Measurements from ENCODE around the gene ZFP91.

ZFP91 gene

GRCh38 chr11:58609723-58610122, 30.9 kb downstream of the ZFP91 start:
- Histone ChIP-seq H3K79me2 (ENCODE audit: insufficient read depth, low read depth) (peaks cover 43% of the 10 kb centered on the region), H4K20me1 (ENCODE audit: insufficient read depth) (peaks cover 7% of the 10 kb centered on the region; the same call in 1 of the 2 replicates)

GRCh38 chr11:58613228-58613627, 34.4 kb downstream of the ZFP91 start:
- Histone ChIP-seq H3K4me3 (IDR thresholded peaks at IDR 0.05; ENCODE audit: insufficient read depth, low read depth, low read length) (no peak overlapping the region), H3K4me2 (no peak overlapping the region), H3K36me3 (ENCODE audit: insufficient read depth) (peaks cover 19% of the 10 kb centered on the region; the same call in 1 of the 2 replicates), H2AFZ (ENCODE audit: low read depth) (no peak overlapping the region), H3K27me3 (ENCODE audit: insufficient read depth, low read depth) (no peaks in the 10 kb centered on the region), H4K20me1 (ENCODE audit: insufficient read depth) (no peaks in the 10 kb centered on the region), H3K27ac (no peak overlapping the region), H3K9ac (no peak overlapping the region), H3K4me1 (ENCODE audit: low read depth, poor library complexity, severe bottlenecking) (no peaks in the 10 kb centered on the region), H3K79me2 (ENCODE audit: insufficient read depth, low read depth) (peaks cover 10% of the 10 kb centered on the region; the same call in 1 of the 2 replicates)
- TF ChIP-seq CTCF (conservative IDR thresholded peaks at IDR 0.05; ENCODE audit: low read depth, low read length), result no peak

More at GRCh38 chr11:58609723-58610122, 30.9 kb downstream of the ZFP91 start:
- no peak overlapping the region for H3K4me2 ChIP-seq
- no peak overlapping the region for H2AFZ ChIP-seq (ENCODE audit: low read depth)
- TF ChIP-seq CTCF (conservative IDR thresholded peaks at IDR 0.05; ENCODE audit: low read depth, low read length), result no peak
- no peaks in the 10 kb centered on the region for H3K27me3 ChIP-seq (ENCODE audit: insufficient read depth, low read depth)
- no peak overlapping the region for H3K4me3 ChIP-seq (IDR thresholded peaks at IDR 0.05; ENCODE audit: insufficient read depth, low read depth, low read length)
- peaks cover 15% of the 10 kb centered on the region; the same call in 1 of the 2 replicates for H3K36me3 ChIP-seq (ENCODE audit: insufficient read depth)
- H3K27ac ChIP-seq, result no peak overlapping the region
- no peaks in the 10 kb centered on the region for H3K4me1 ChIP-seq (ENCODE audit: low read depth, poor library complexity, severe bottlenecking)
- H3K9ac ChIP-seq, result no peak overlapping the region

- Histone ChIP-seq H3K36me3 (ENCODE audit: insufficient read depth) (peaks cover 19% of the 10 kb centered on the region; the same call in 1 of the 2 replicates), H3K27me3 (ENCODE audit: insufficient read depth, low read depth) (no peaks in the 10 kb centered on the region), H2AFZ (ENCODE audit: low read depth) (no peak overlapping the region), H4K20me1 (ENCODE audit: insufficient read depth) (no peaks in the 10 kb centered on the region), H3K4me2 (no peak overlapping the region), H3K79me2 (ENCODE audit: insufficient read depth, low read depth) (no peaks in the 10 kb centered on the region; the same call in 1 of the 2 replicates), H3K9ac (no peak overlapping the region), H3K4me3 (IDR thresholded peaks at IDR 0.05; ENCODE audit: insufficient read depth, low read depth, low read length) (no peak overlapping the region), H3K27ac (no peak overlapping the region), H3K4me1 (ENCODE audit: low read depth, poor library complexity, severe bottlenecking) (no peaks in the 10 kb centered on the region)
- no peak for TF ChIP-seq CTCF (conservative IDR thresholded peaks at IDR 0.05; ENCODE audit: low read depth, low read length)
Observed at GRCh38 chr11:58615559-58615958, 36.7 kb downstream of the ZFP91 start.

GRCh38 chr11:58616594-58616993, 37.7 kb downstream of the ZFP91 start:
- Histone ChIP-seq H3K27ac (no peak overlapping the region), H3K9ac (no peak overlapping the region), H3K4me3 (IDR thresholded peaks at IDR 0.05; ENCODE audit: insufficient read depth, low read depth, low read length) (no peak overlapping the region), H3K79me2 (ENCODE audit: insufficient read depth, low read depth) (no peaks in the 10 kb centered on the region), H3K4me1 (ENCODE audit: low read depth, poor library complexity, severe bottlenecking) (no peaks in the 10 kb centered on the region), H3K27me3 (ENCODE audit: insufficient read depth, low read depth) (no peaks in the 10 kb centered on the region), H3K36me3 (ENCODE audit: insufficient read depth) (peaks cover 19% of the 10 kb centered on the region; the same call in 1 of the 2 replicates), H2AFZ (ENCODE audit: low read depth) (no peak overlapping the region), H4K20me1 (ENCODE audit: insufficient read depth) (no peaks in the 10 kb centered on the region), H3K4me2 (no peak overlapping the region)
- TF ChIP-seq CTCF (conservative IDR thresholded peaks at IDR 0.05; ENCODE audit: low read depth, low read length), result no peak

All from KMS-11 (cell line).